Activated B cell treated with CpG ODN at 0.5 μM for 24 hours (primary cell): ENCODE results near the gene ACADM. TPM values are rescaled to one million over a fixed set of nuclear protein-coding genes. Genes with fewer than 3 reads are reported as not detected.

Experiments used
- ATAC-seq: fragments of 200-7000 bp; cut with Tn5 transposase; one replicate; pipeline ENCODE4 v1.10.0; 2021; ENCODE audit warnings: low read depth, mild to moderate bottlenecking, moderate library complexity
- CTCF ChIA-PET: fragments of 350-600 bp; sonication (Branson Sonifier 250); formaldehyde crosslinking; loops from one replicate; lab custom pipeline; 2021; ENCODE audit warnings: antibody characterized with exemption; lab: Charles Lee
- POLR2A ChIA-PET: fragments of 350-600 bp; sonication (Branson Sonifier 250); formaldehyde crosslinking; loops from one replicate; lab custom pipeline; 2021; ENCODE audit warnings: antibody characterized with exemption; lab: Charles Lee
- DNase-seq: peaks from one replicate; pipeline ENCODE4 v3.0.0; 2022
- H3K27ac Mint-ChIP-seq: one replicate; pipeline ENCODE4 v1.8.0; 2020; ENCODE audit warnings: mixed read lengths
- H3K27me3 Mint-ChIP-seq: one replicate; pipeline ENCODE4 v1.8.0; 2021; ENCODE audit warnings: mixed read lengths
- H3K36me3 Mint-ChIP-seq: one replicate; pipeline ENCODE4 v1.8.0; 2021; ENCODE audit warnings: low read depth, mixed read lengths
- H3K4me1 Mint-ChIP-seq: one replicate; pipeline ENCODE4 v1.8.0; 2021; ENCODE audit warnings: mixed read lengths
- H3K4me3 Mint-ChIP-seq: one replicate; pipeline ENCODE4 v1.8.0; 2020; ENCODE audit warnings: mild to moderate bottlenecking, mixed read lengths
- H3K9me3 Mint-ChIP-seq: one replicate; pipeline ENCODE4 v1.8.0; 2020; ENCODE audit warnings: mixed read lengths
- CTCF ChIP-seq: fragments of 200-600 bp; IDR thresholded peaks from one replicate; pipeline ENCODE4 v1.8.0; 2022; ENCODE audit warnings: antibody characterized with exemption, mild to moderate bottlenecking
- intact Hi-C: fragments of 100-400 bp; cut with micrococcal nuclease; formaldehyde crosslinking; loops from one replicate; pipeline ENCODE4 v1.15.1; 2024
- total RNA-seq: library from RNA; stranded (reverse); gene quantifications from 2 replicates; pipeline ENCODE4 v1.2.3, GENCODE V29; 2022

ACADM gene
- total RNA-seq, 1 donor from 2014 or later, result 49.4 TPM

- H3K27ac Mint-ChIP-seq, result peak overlapping the region; percentile 67
- CTCF ChIA-PET, result interaction anchor here (1.4 kb wide), 1 partner anchor 58 kb away, joined by 4 read pairs; the partner anchor contains the start of gene RABGGTB
- H3K27me3 Mint-ChIP-seq, result no peaks in the 10 kb centered on the region
- POLR2A ChIA-PET, result interaction anchor here (1.0 to 1.7 kb wide), 2 partner anchors 58 to 59 kb away, joined by 4 to 8 read pairs; partner anchors contain the start of gene RABGGTB
- peaks cover 22% of the 10 kb centered on the region for H3K36me3 Mint-ChIP-seq
- ATAC-seq, result no peak
- DNase-seq, result no peak
- TF ChIP-seq CTCF, result no peak
- peaks cover 47% of the 10 kb centered on the region for H3K4me1 Mint-ChIP-seq
- intact Hi-C loops, result loop anchor here (10.0 kb wide), 2 partner anchors 383 to 993 kb away; partner anchors contain the start of genes CRYZ and TYW3
- H3K4me3 Mint-ChIP-seq, result peak overlapping the region; percentile 29
- H3K9me3 Mint-ChIP-seq, result no peaks in the 10 kb centered on the region
These were observed 3.1 kb downstream of the ACADM start for GRCh38 chr1:75727571-75727970.

- intact Hi-C loops, result no loop called here
- H3K36me3 Mint-ChIP-seq, result peaks cover 38% of the 10 kb centered on the region
- ATAC-seq (no peak), DNase-seq (no peak)
- no peaks in the 10 kb centered on the region for H3K9me3 Mint-ChIP-seq
- H3K4me3 Mint-ChIP-seq, result no peak overlapping the region
- no peaks in the 10 kb centered on the region for H3K27me3 Mint-ChIP-seq
- H3K27ac Mint-ChIP-seq, result peak overlapping the region; percentile 63
- ChIA-PET POLR2A (interaction anchor here (0.7 kb wide), 1 partner anchor 16 kb away, joined by 10 read pairs; no protein-coding TSS in a partner anchor), CTCF (no interaction called here)
- H3K4me1 Mint-ChIP-seq, result peaks cover 34% of the 10 kb centered on the region
- TF ChIP-seq CTCF, result no peak
These were observed 5.9 kb downstream of the ACADM start for GRCh38 chr1:75730432-75730831.

- intact Hi-C loops, result no loop called here
- H3K4me3 Mint-ChIP-seq, result no peak overlapping the region
- no peak for ATAC-seq
- no peak for TF ChIP-seq CTCF
- no peaks in the 10 kb centered on the region for H3K27me3 Mint-ChIP-seq
- CTCF ChIA-PET, result interaction anchor here (2.0 kb wide), 1 partner anchor 9 kb away, joined by 7 read pairs; no protein-coding TSS in a partner anchor
- POLR2A ChIA-PET, result no interaction called here
- H3K27ac Mint-ChIP-seq, result no peak overlapping the region
- DNase-seq, result no peak
- H3K4me1 Mint-ChIP-seq, result peaks cover 19% of the 10 kb centered on the region
- peaks cover 43% of the 10 kb centered on the region for H3K36me3 Mint-ChIP-seq
- no peaks in the 10 kb centered on the region for H3K9me3 Mint-ChIP-seq
These were observed 7.4 kb downstream of the ACADM start for GRCh38 chr1:75731881-75732280.

- CTCF ChIA-PET, result interaction anchor here (0.6 to 2.0 kb wide), 2 partner anchors 9 to 425 kb away, joined by 5 to 7 read pairs; no protein-coding TSS in a partner anchor
- no peaks in the 10 kb centered on the region for H3K27me3 Mint-ChIP-seq
- POLR2A ChIA-PET, result no interaction called here
- TF ChIP-seq CTCF, result no peak
- no peak for DNase-seq
- H3K4me1 Mint-ChIP-seq, result peaks cover 12% of the 10 kb centered on the region
- H3K9me3 Mint-ChIP-seq, result no peaks in the 10 kb centered on the region
- intact Hi-C loops, result loop anchor here (1.0 kb wide), 1 partner anchor 7 kb away; no protein-coding TSS in a partner anchor
- H3K27ac Mint-ChIP-seq, result no peak overlapping the region
- no peak for ATAC-seq
- peaks cover 43% of the 10 kb centered on the region for H3K36me3 Mint-ChIP-seq
- H3K4me3 Mint-ChIP-seq, result no peak overlapping the region
These were observed 8.2 kb downstream of the ACADM start for GRCh38 chr1:75732703-75733102.

- POLR2A ChIA-PET, result no interaction called here
- DNase-seq (no peak), ATAC-seq (no peak)
- H3K9me3 Mint-ChIP-seq, result no peaks in the 10 kb centered on the region
- H3K27ac Mint-ChIP-seq, result no peak overlapping the region
- intact Hi-C loops, result loop anchor here (1.0 kb wide), 1 partner anchor 8 kb away; no protein-coding TSS in a partner anchor
- CTCF ChIA-PET, result interaction anchor here (2.0 kb wide), 1 partner anchor 10 kb away, joined by 7 read pairs; no protein-coding TSS in a partner anchor
- no peak overlapping the region for H3K4me3 Mint-ChIP-seq
- H3K27me3 Mint-ChIP-seq, result no peaks in the 10 kb centered on the region
- no peak for TF ChIP-seq CTCF
- peaks cover 4% of the 10 kb centered on the region for H3K4me1 Mint-ChIP-seq
- peaks cover 44% of the 10 kb centered on the region for H3K36me3 Mint-ChIP-seq
These were observed 9.2 kb downstream of the ACADM start for GRCh38 chr1:75733661-75734060.
